Measurements from ENCODE around the gene NFYA.
A peak's percentile ranks its signal among the peaks of the same experiment; 100 is the strongest.

The NFYA gene

DNA sequence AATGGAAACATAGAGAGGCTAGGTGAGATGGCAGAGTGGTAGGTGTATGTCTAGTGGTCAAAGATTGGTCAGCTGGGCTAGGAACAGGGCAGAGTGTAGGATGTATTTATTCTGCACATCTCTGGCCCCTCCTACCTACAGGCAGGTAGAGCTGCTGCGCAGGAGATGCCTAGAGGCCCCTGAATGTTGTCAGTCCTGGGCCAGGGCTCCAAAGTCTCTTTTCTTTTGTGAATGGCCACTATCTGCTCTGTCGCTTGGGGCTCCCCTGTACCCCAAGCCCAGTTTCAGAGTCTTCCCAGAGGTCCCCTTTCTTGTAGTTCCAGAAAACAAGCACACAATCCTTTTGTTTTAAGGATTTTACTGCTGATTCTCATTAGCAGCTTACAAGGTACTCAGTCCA, 25.5 kb upstream of the NFYA start:
- Histone ChIP-seq H3K4me3 (ENCODE audit: insufficient read depth in 1 of 2, low read depth in 1 of 2, low read length in 2 of 2) (no peak overlapping the region), H3K9me3 (ENCODE audit: control insufficient read depth, low read length) (no peaks in the 10 kb centered on the region), H3K27me3 (ENCODE audit: control insufficient read depth in 1 of 2, insufficient read depth in 1 of 2, low read length in 2 of 2) (peaks cover 0 to 4% of the 10 kb centered on the region in 2 experiments), H2BK5ac (ENCODE audit: low read depth, low read length, poor library complexity, severe bottlenecking) (no peak overlapping the region), H3K4me1 (ENCODE audit: control insufficient read depth, insufficient read depth, low read depth, low read length) (peaks cover 11% of the 10 kb centered on the region), H4K8ac (ENCODE audit: low read length) (no peak overlapping the region), H2AK5ac (ENCODE audit: low read length, severe bottlenecking) (no peak overlapping the region), H4K91ac (ENCODE audit: low read length) (no peak overlapping the region), H3K14ac (ENCODE audit: low read length in 2 of 2) (no peak overlapping the region), H3K79me1 (replicated peaks; ENCODE audit: low read length, poor library complexity, severe bottlenecking) (no peaks in the 10 kb centered on the region), H2BK12ac (ENCODE audit: low read length in 2 of 2) (no peak overlapping the region), H2AFZ (ENCODE audit: low read depth, low read length) (no peak overlapping the region), H2BK120ac (ENCODE audit: low read depth, low read length) (no peak overlapping the region), H2BK15ac (ENCODE audit: low read depth, poor library complexity, severe bottlenecking) (no peak overlapping the region), H3K4me2 (ENCODE audit: low read length, poor library complexity, severe bottlenecking) (no peak overlapping the region), H3K36me3 (ENCODE audit: control insufficient read depth in 1 of 2, insufficient read depth in 2 of 2, low read depth in 1 of 2, low read length in 2 of 2) (no peaks in the 10 kb centered on the region), H3K27ac (ENCODE audit: low read length, poor library complexity, severe bottlenecking) (no peak overlapping the region), H3K23ac (ENCODE audit: low read length in 2 of 2) (no peak overlapping the region), H3K9ac (ENCODE audit: low read length) (no peak overlapping the region), H3K4ac (ENCODE audit: low read depth in 1 of 2, low read length in 2 of 2) (no peak overlapping the region), H3K18ac (ENCODE audit: low read depth in 1 of 2, low read length in 2 of 2) (no peak overlapping the region)
- no peak for DNase-seq
- WGBS: 96% methylated on average over 2 of the region's 2 CpGs

DNA sequence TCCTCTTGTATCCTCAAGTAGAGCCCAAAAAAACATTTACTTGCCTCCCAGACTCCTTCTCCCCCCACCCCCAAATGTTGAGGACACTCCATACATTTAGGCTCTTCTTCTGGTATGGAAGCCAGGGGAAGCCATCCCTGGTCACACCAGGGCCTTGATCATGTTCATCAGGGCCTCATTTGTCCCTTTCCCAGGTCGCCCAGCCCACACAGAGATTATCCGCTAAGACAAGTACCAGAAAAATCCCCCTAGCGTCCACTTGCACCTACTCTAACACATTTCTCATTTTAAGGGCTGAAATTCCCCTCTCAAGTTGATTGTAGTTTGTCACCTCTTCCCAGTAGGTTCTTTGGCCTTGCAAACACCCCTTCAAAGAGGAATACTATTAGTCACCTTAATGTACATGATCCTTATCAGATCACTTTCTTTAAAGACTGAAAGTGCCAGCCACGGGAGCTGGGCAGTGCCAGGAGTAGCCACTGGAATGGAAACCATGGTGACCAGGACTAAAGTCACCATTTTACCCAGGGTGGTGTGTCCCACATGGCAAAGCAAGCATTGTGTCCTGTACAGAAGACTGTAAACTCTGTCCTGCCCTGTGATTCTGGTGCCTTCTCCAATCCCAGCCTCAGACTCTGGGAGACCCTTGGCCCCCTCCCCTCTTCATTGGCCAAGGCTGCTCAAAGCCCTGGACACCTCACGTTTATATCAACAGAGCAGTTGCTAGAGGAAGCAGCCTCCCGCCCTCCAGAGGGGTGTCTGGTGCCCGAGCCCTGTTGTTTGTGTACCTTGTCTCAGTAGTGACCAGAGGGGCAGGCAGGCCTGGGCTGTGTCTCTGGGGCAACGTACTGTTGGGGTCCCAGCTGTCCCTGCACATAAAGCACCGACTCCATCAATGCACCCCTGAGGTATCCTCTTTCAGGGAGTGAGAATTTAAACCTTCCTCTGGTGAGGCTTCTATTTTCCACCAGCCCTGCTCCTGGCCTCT, 24.7 kb upstream of the NFYA start:
- Histone ChIP-seq H3K9ac (ENCODE audit: low read length) (no peak overlapping the region), H3K18ac (ENCODE audit: low read depth in 1 of 2, low read length in 2 of 2) (no peak overlapping the region), H2AK5ac (ENCODE audit: low read length, severe bottlenecking) (no peak overlapping the region), H3K9me3 (ENCODE audit: control insufficient read depth, low read length) (no peaks in the 10 kb centered on the region), H3K79me1 (replicated peaks; ENCODE audit: low read length, poor library complexity, severe bottlenecking) (no peaks in the 10 kb centered on the region), H3K27ac (ENCODE audit: low read length, poor library complexity, severe bottlenecking) (no peak overlapping the region), H4K8ac (ENCODE audit: low read length) (no peak overlapping the region), H3K23ac (ENCODE audit: low read length in 2 of 2) (peak overlapping the region in 1 of 2 experiments; percentile 15), H3K36me3 (ENCODE audit: control insufficient read depth in 1 of 2, insufficient read depth in 2 of 2, low read depth in 1 of 2, low read length in 2 of 2) (no peaks in the 10 kb centered on the region), H2BK12ac (ENCODE audit: low read length in 2 of 2) (no peak overlapping the region), H3K4ac (ENCODE audit: low read depth in 1 of 2, low read length in 2 of 2) (no peak overlapping the region), H3K4me2 (ENCODE audit: low read length, poor library complexity, severe bottlenecking) (no peak overlapping the region), H2BK120ac (ENCODE audit: low read depth, low read length) (no peak overlapping the region), H3K27me3 (ENCODE audit: control insufficient read depth in 1 of 2, insufficient read depth in 1 of 2, low read length in 2 of 2) (peaks cover 0 to 4% of the 10 kb centered on the region in 2 experiments), H3K4me3 (ENCODE audit: insufficient read depth in 1 of 2, low read depth in 1 of 2, low read length in 2 of 2) (no peak overlapping the region), H3K4me1 (ENCODE audit: control insufficient read depth, insufficient read depth, low read depth, low read length) (peaks cover 5% of the 10 kb centered on the region), H3K14ac (ENCODE audit: low read length in 2 of 2) (no peak overlapping the region), H2AFZ (ENCODE audit: low read depth, low read length) (no peak overlapping the region), H2BK15ac (ENCODE audit: low read depth, poor library complexity, severe bottlenecking) (no peak overlapping the region), H4K91ac (ENCODE audit: low read length) (no peak overlapping the region), H2BK5ac (ENCODE audit: low read depth, low read length, poor library complexity, severe bottlenecking) (no peak overlapping the region)
- WGBS: 75% methylated on average over 9 of the region's 9 CpGs
- DNase-seq: no peak

DNA sequence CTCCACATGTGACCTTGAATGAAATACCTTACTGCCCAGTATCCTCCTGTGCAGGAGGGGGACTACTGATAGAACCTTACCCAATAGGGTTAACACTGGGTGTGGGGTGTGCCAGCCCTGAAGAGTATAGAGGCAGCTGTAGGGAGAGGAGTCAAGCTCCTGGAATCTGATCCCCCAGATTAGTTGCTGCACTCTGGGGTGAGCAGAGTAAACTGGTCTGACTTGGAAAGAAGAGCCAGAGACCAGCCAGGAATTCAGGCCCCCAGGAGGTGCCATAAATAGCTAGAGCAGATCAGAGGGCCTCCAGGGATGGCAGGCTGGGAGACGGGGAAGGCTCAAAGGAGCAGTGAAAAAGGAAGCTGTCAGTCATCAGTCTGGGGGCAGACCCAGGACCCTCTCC, 23.3 kb upstream of the NFYA start:
- Histone ChIP-seq H3K27me3 (ENCODE audit: control insufficient read depth in 1 of 2, insufficient read depth in 1 of 2, low read length in 2 of 2) (peaks cover 0 to 7% of the 10 kb centered on the region in 2 experiments), H3K4me1 (ENCODE audit: control insufficient read depth, insufficient read depth, low read depth, low read length) (peaks cover 5% of the 10 kb centered on the region), H3K18ac (ENCODE audit: low read depth in 1 of 2, low read length in 2 of 2) (no peak overlapping the region), H3K27ac (ENCODE audit: low read length, poor library complexity, severe bottlenecking) (no peak overlapping the region), H2BK15ac (ENCODE audit: low read depth, poor library complexity, severe bottlenecking) (no peak overlapping the region), H2AK5ac (ENCODE audit: low read length, severe bottlenecking) (no peak overlapping the region), H2BK12ac (ENCODE audit: low read length in 2 of 2) (no peak overlapping the region), H3K23ac (ENCODE audit: low read length in 2 of 2) (no peak overlapping the region), H3K4ac (ENCODE audit: low read depth in 1 of 2, low read length in 2 of 2) (no peak overlapping the region), H3K4me2 (ENCODE audit: low read length, poor library complexity, severe bottlenecking) (no peak overlapping the region), H3K9ac (ENCODE audit: low read length) (no peak overlapping the region), H3K79me1 (replicated peaks; ENCODE audit: low read length, poor library complexity, severe bottlenecking) (no peaks in the 10 kb centered on the region), H2BK120ac (ENCODE audit: low read depth, low read length) (no peak overlapping the region), H2BK5ac (ENCODE audit: low read depth, low read length, poor library complexity, severe bottlenecking) (no peak overlapping the region), H3K14ac (ENCODE audit: low read length in 2 of 2) (no peak overlapping the region), H4K91ac (ENCODE audit: low read length) (no peak overlapping the region), H4K8ac (ENCODE audit: low read length) (no peak overlapping the region), H3K9me3 (ENCODE audit: control insufficient read depth, low read length) (no peaks in the 10 kb centered on the region), H3K36me3 (ENCODE audit: control insufficient read depth in 1 of 2, insufficient read depth in 2 of 2, low read depth in 1 of 2, low read length in 2 of 2) (no peaks in the 10 kb centered on the region), H2AFZ (ENCODE audit: low read depth, low read length) (no peak overlapping the region), H3K4me3 (ENCODE audit: insufficient read depth in 1 of 2, low read depth in 1 of 2, low read length in 2 of 2) (no peak overlapping the region)
- WGBS: 38% methylated on average over 1 of the region's 1 CpG
- no peak for DNase-seq

DNA sequence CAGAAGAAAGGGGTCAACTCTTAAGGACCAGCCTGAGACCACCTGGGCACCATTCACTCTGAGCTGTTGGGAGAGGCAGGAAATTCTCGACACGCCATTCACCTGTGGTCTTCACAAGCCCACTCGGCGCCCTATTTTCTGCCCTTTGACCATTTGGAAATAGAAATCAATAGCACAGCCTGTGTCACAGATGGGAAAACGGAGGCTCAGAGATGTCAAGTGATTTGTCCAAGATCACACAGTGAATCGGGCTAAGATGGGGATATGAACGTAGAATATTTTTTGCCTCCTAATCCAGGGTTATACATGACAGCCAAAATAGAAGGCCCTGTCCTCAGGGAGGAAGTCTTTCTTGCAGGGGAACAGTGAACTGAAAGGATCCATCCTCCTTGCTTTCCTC, 22.8 kb upstream of the NFYA start:
- no peak overlapping the region for H3K14ac ChIP-seq (ENCODE audit: low read length in 2 of 2)
- no peaks in the 10 kb centered on the region for H3K79me1 ChIP-seq (replicated peaks; ENCODE audit: low read length, poor library complexity, severe bottlenecking)
- no peak overlapping the region for H2BK12ac ChIP-seq (ENCODE audit: low read length in 2 of 2)
- H2BK15ac ChIP-seq (ENCODE audit: low read depth, poor library complexity, severe bottlenecking): no peak overlapping the region
- H3K9me3 ChIP-seq (ENCODE audit: control insufficient read depth, low read length): no peaks in the 10 kb centered on the region
- H4K8ac ChIP-seq (ENCODE audit: low read length): no peak overlapping the region
- H3K4me1 ChIP-seq (ENCODE audit: control insufficient read depth, insufficient read depth, low read depth, low read length): peaks cover 5% of the 10 kb centered on the region
- 78% methylated on average over 5 of the region's 7 CpGs for WGBS
- no peak overlapping the region for H2AFZ ChIP-seq (ENCODE audit: low read depth, low read length)
- no peak overlapping the region for H2AK5ac ChIP-seq (ENCODE audit: low read length, severe bottlenecking)
- H3K36me3 ChIP-seq (ENCODE audit: control insufficient read depth in 1 of 2, insufficient read depth in 2 of 2, low read depth in 1 of 2, low read length in 2 of 2): no peaks in the 10 kb centered on the region
- no peak overlapping the region for H3K4me2 ChIP-seq (ENCODE audit: low read length, poor library complexity, severe bottlenecking)
- no peak for DNase-seq
- no peak overlapping the region for H3K9ac ChIP-seq (ENCODE audit: low read length)
- H4K91ac ChIP-seq (ENCODE audit: low read length): no peak overlapping the region
- H2BK120ac ChIP-seq (ENCODE audit: low read depth, low read length): no peak overlapping the region
- H3K4me3 ChIP-seq (ENCODE audit: insufficient read depth in 1 of 2, low read depth in 1 of 2, low read length in 2 of 2): no peak overlapping the region
- H2BK5ac ChIP-seq (ENCODE audit: low read depth, low read length, poor library complexity, severe bottlenecking): no peak overlapping the region
- H3K23ac ChIP-seq (ENCODE audit: low read length in 2 of 2): no peak overlapping the region
- no peak overlapping the region for H3K4ac ChIP-seq (ENCODE audit: low read depth in 1 of 2, low read length in 2 of 2)
- H3K27ac ChIP-seq (ENCODE audit: low read length, poor library complexity, severe bottlenecking): no peak overlapping the region
- peaks cover 0 to 10% of the 10 kb centered on the region in 2 experiments for H3K27me3 ChIP-seq (ENCODE audit: control insufficient read depth in 1 of 2, insufficient read depth in 1 of 2, low read length in 2 of 2)
- no peak overlapping the region for H3K18ac ChIP-seq (ENCODE audit: low read depth in 1 of 2, low read length in 2 of 2)
